GM21619 (cell line): ENCODE measurements around the gene CYP21A2.
"Not testable (repeated sequence)": the region's sequence is repeated elsewhere in the genome, so short reads cannot be mapped to it uniquely, and the experiment has no call there.

Experiments used
- ATAC-seq: cut with Tn5 transposase; IDR thresholded peaks from one replicate; pipeline ENCODE4 v1.9.1; 2021; ENCODE audit not compliant: unreplicated experiment

CYP21A2 gene

DNA sequence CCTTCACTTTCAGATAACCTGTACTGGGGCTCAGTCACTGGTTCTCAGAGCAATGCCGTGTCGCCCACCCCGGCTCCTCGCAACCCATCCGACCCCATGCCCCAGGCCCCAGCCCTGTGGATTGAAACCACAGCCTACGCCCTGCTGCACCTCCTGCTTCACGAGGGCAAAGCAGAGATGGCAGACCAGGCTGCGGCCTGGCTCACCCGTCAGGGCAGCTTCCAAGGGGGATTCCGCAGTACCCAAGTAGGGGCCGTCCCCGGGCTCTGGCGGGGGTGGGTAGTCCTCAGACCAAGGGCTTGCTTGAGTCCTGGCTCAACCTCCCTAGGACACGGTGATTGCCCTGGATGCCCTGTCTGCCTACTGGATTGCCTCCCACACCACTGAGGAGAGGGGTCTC, 8.7 kb upstream of the CYP21A2 start:
- not testable (repeated sequence) for ATAC-seq

- not testable (repeated sequence) for ATAC-seq
These were observed 2.8 kb upstream of the CYP21A2 start for GRCh38 chr6:32035283-32036013.

- not testable (repeated sequence) for ATAC-seq
These were observed 1.1 kb upstream of the CYP21A2 start for GRCh38 chr6:32037136-32037535.

GRCh38 chr6:32038878-32039277, 663 bp downstream of the CYP21A2 start:
- not testable (repeated sequence) for ATAC-seq

- ATAC-seq: not testable (repeated sequence)
These were observed 1.4 kb downstream of the CYP21A2 start for GRCh38 chr6:32039321-32040274.

DNA sequence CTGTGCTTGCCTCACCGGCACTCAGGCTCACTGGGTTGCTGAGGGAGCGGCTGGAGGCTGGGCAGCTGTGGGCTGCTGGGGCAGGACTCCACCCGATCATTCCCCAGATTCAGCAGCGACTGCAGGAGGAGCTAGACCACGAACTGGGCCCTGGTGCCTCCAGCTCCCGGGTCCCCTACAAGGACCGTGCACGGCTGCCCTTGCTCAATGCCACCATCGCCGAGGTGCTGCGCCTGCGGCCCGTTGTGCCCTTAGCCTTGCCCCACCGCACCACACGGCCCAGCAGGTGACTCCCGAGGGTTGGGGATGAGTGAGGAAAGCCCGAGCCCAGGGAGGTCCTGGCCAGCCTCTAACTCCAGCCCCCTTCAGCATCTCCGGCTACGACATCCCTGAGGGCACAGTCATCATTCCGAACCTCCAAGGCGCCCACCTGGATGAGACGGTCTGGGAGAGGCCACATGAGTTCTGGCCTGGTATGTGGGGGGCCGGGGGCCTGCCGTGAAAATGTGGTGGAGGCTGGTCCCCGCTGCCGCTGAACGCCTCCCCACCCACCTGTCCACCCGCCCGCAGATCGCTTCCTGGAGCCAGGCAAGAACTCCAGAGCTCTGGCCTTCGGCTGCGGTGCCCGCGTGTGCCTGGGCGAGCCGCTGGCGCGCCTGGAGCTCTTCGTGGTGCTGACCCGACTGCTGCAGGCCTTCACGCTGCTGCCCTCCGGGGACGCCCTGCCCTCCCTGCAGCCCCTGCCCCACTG, 2.3 kb downstream of the CYP21A2 start:
- not testable (repeated sequence) for ATAC-seq

DNA sequence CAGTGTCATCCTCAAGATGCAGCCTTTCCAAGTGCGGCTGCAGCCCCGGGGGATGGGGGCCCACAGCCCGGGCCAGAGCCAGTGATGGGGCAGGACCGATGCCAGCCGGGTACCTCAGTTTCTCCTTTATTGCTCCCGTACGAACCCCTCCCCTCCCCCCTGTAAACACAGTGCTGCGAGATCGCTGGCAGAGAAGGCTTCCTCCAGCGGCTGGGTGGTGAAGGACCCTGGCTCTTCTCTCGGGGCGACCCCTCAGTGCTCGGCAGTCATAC, 2.8 kb downstream of the CYP21A2 start:
- not testable (repeated sequence) for ATAC-seq

GRCh38 chr6:32041385-32041784, 3.2 kb downstream of the CYP21A2 start:
- not testable (repeated sequence) for ATAC-seq

DNA sequence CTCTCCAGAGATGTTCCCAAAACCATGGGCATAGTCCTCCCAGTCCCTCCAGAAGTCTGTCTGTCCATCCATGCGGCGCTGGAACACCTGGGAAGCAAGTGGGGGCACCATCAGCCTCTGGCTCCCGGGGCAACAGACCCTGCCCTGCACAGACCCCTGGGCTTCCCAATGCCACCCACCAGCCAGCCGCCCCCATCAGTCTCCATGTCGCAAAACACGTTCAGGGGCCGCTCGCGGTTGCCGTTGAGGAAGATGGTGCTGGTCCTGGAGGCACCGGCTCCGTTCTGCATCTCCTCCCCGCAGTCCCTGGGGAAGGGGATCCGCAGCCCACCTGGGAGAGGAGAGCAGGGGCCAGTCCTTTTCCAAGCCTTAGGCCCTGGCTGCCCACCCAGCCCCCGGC, 4.1 kb downstream of the CYP21A2 start:
- ATAC-seq: not testable (repeated sequence)

DNA sequence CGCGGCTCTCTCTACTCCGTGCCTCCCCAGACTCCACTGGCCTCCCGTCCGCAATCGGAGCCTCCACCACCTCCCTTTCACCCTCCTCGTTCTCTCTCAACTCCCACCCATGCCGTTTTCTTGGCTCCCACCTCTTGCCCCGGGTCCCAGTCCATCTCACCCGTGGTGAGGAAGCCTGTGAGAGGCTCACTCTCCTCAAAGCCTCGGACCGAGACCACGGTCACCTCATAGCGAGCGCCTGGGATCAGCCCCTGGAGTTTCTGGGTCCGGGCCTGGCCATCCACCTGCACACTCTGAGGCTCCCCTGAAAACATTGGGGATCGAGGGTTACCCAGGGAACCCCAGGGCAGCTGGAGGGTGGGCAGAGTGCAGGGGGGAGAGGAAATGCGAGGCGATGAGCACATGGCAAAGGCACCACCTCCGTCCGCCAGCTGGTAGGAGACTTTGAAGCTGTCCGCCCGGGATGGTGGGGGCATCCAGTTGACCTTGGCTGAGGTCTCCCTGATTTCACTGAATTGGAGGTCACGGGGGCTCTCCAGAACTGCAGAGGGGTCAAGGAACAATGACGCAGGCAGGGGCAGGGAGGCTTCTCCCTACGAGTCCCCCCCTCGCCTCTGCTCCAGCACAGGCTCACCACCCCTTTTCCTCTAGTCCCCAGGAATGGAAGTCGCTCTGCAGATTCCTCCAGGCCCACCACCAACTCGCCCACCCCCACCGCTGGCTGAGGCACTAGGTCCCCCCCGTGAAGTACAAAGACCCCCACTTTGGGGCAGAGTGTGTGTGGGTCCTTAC, 5.6 kb downstream of the CYP21A2 start:
- not testable (repeated sequence) for ATAC-seq

GRCh38 chr6:32044916-32045315, 6.7 kb downstream of the CYP21A2 start:
- ATAC-seq: not testable (repeated sequence)

GRCh38 chr6:32045811-32046449, 7.7 kb downstream of the CYP21A2 start:
- ATAC-seq: no peak

DNA sequence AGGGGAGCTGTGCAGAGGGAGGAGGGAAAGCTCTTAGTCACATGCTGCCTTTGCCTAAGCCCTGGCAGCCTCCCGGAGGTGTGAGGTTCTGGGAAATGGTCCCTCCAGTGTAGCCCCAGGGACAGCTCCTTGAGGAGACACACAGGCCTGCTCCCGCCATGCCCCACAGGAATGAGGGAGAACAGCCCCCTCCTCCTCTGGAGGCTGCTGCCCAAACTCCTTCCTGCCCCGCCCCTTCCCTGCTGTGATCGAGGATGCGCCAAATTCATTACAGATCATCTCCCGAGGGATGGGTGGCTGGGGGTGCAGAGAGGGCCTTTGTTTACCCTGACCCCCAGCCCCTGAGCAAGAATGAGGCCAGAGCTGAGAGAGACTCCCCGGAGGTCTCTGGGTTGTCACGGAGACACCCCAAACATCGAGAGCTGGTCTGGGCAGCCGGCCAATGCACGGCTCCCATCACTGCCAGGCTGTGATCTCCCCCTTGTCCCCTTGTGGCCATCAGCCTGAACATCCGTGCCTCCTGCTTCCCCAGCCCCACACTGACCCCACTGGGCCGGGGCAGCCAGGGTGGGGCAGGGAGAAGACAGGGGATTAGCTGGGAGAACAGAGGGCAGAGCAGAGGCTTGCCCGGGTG, 8.4 kb downstream of the CYP21A2 start:
- ATAC-seq: no peak

GRCh38 chr6:32047084-32047478, 8.9 kb downstream of the CYP21A2 start:
- no peak for ATAC-seq

DNA sequence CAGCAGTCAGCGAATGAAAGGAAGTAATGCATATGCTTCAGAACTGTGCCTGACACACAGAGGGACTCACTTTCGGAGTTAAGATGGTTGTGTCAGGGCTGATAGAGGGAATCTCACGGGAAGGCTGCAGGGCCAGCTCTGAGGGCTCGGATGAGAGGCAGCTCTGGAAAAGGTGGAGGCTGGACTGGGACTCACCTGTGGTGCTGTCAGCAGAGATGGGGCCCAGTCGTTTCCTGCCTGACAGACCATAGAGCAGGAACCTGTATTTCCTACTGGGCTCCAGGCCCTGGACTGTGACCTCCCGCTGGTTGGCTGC, 9.3 kb downstream of the CYP21A2 start:
- no peak for ATAC-seq

DNA sequence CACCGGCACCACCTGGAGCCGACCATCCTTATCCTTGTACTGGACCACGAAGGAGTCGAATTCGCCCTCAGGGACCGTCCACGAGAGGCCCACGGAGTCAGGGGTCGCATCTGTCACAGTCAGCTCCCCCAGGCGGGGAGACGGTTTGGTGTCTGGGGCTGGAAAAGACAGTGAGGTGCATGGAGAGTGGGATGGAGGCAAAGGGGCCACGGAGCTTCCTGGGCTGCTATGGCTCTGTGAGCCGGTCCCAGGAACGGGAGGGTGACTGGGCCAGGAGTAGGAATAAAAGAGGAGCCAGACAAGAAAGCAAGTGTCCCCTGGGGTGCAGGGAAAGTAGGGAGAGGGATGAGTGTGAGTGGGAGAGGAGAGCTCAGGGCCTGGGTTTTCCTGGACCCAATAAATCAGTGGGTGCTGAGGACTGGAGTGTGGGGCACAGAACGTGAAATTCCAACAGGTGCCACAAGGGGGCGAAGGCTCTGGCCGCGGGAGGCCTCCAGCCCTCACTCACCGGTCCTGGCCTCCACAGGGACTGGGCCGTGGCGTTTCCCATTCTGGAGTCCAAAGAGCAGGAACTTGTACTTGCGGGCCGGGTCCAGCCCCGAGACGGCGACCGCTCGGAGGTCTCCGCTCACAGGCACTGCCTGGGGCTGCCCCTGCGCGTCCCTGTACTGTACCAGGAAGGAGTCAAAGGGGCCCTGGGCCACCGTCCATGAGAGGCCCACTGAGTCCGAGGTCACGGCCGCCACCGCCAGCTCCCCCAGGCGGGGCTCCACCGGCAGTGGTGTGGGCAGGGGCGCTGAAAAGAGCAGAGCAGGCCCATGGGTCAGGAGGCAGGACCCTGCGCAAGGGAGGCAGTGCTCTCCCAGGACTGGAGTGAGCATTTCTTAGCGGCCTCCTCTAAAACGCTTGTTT, 9.9 kb downstream of the CYP21A2 start:
- ATAC-seq: no peak

DNA sequence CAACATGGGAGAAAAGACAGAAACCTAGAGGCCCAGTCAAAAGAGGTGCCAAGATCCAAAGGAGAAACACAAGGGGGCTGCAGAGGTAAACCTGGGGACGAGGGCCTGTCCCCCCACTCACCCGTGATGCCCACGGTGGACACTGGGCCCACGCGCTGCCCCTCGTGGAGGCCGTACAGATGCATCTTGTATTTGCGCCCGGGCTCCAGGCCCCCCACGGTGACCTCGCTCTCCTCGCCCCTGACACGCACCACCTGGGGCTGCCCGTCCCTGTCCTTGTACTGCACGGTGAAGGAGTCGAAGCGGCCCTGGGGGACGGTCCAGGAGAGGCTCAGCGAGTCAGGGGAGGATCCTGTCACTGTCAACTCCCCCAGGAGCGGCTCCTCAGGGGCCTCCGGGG, 10.9 kb downstream of the CYP21A2 start:
- not testable (repeated sequence) for ATAC-seq

- not testable (repeated sequence) for ATAC-seq
These were observed 11.5 kb downstream of the CYP21A2 start for GRCh38 chr6:32049736-32050135.

GRCh38 chr6:32050562-32050961, 12.3 kb downstream of the CYP21A2 start:
- ATAC-seq: no peak
